Heart left ventricle (tissue), 16 donors: Measurements from ENCODE around the gene TMC6. TPM values are rescaled to one million over a fixed set of nuclear protein-coding genes. Genes with fewer than 3 reads are reported as not detected.

Experiments
- ATAC-seq, 4 donors: fragments of 200-7000 bp; cut with Tn5 transposase; one replicate each; pipeline ENCODE4 v1.9.1; 2020 to 2022; ENCODE audit warnings: moderate library complexity in 4 of 4, mild to moderate bottlenecking in 3 of 4, moderate number of reproducible peaks in 1 of 4
- DNase-seq, 5 donors: peaks; one replicate each; pipeline ENCODE4 v3.0.0-alpha.2; 2020
- H3K27ac ChIP-seq, 12 donors: fragments of 200-600 bp; sonication (generic) in 4 of 12; one replicate each; pipeline versions ENCODE4 v1.5.0 to v1.8.0; 2016 to 2022; ENCODE audit warnings: mild to moderate bottlenecking in 2 of 12
- H3K27me3 ChIP-seq, 9 donors: fragments of 200-600 bp; sonication (generic) in 2 of 9; one replicate each; pipeline versions ENCODE4 v1.5.1 to v1.8.0; 2016 to 2022; ENCODE audit warnings: mild to moderate bottlenecking in 3 of 9
- H3K36me3 ChIP-seq, 9 donors: fragments of 200-600 bp; sonication (generic) in 2 of 9; one replicate each; pipeline versions ENCODE4 v1.5.0 to v1.8.0; 2018 to 2022; ENCODE audit warnings: mild to moderate bottlenecking in 2 of 9
- H3K4me1 ChIP-seq, 12 donors: fragments of 200-600 bp; sonication (generic) in 4 of 12; one replicate each; pipeline versions ENCODE4 v1.5.0 to v1.8.0; 2016 to 2022; ENCODE audit warnings: mild to moderate bottlenecking in 3 of 12
- H3K4me3 ChIP-seq, 12 donors: fragments of 200-600 bp; sonication (generic) in 4 of 12; one replicate each; pipeline versions ENCODE4 v1.5.0 to v1.8.0; 2017 to 2022; ENCODE audit warnings: mild to moderate bottlenecking in 9 of 12, moderate library complexity in 4 of 12
- H3K9me3 ChIP-seq, 12 donors: fragments of 200-600 bp; sonication (generic) in 4 of 12; one replicate each; pipeline versions ENCODE4 v1.5.0 to v1.8.0; 2016 to 2022; ENCODE audit warnings: mild to moderate bottlenecking in 1 of 12
- POLR2A ChIP-seq, 2 donors: fragments of 450-650 bp; IDR thresholded peaks; one replicate each; pipeline ENCODE4 v1.6.1; 2017; ENCODE audit warnings: antibody characterized with exemption in 2 of 2, mild to moderate bottlenecking in 2 of 2, moderate library complexity in 2 of 2
- WGBS, 4 donors: extraction: QIAGEN DNeasy Blood & Tissue Kit in 2 of 4; methylation state at CpG; one replicate each; pipeline versions ENCODE4 v1.1.5 to v1.1.7; 2013 to 2018; 5-methylcytosine and 5-hydroxymethylcytosine counted together
- intact Hi-C, 10 donors: fragments of 100-400 bp; cut with DNase I; formaldehyde crosslinking; loops; one replicate each; pipeline versions ENCODE4 v1.11.1 to v1.14.2; 2022
- polyA plus RNA-seq, 2 donors: library from polyadenylated mRNA; stranded (reverse); fragments of 200-250 nt; gene quantifications; one replicate each; pipeline ENCODE4 v1.2.3, GENCODE V29; 2013
- total RNA-seq, 9 donors: library from RNA; depleted of rRNA in 2 of 9; stranded (reverse); fragments of >200 nt in 2 of 9; fragmentation: NEBNext Ultra II Directional in 3 of 9; extraction: Animal tissue kit (Norgen Biotek cat#: 25700) in 3 of 9; gene quantifications; one replicate each; pipeline versions ENCODE4 v1.1.0 to v1.2.4, GENCODE V29; 2016 to 2023
- TF ChIP-seq, protein P1 (sequence below), 12 donors: fragments of 200-600 bp; sonication (generic) in 4 of 12; IDR thresholded peaks; one replicate each; pipeline versions ENCODE4 v1.5.0 to v1.8.0; 2018 to 2022; ENCODE audit warnings: antibody characterized with exemption in 12 of 12, mild to moderate bottlenecking in 5 of 12
- donor health status: ischemic (EF 13 %, LVEDD 7.1; RV severe dilation, severe dysfunction).
- donor health status: healthy with polysubstance abuse.
- donor health status: DM: no; HTN: yes; CAD: no.
- donor health status: DM: no; HTN: no; CAD: no.
- donor health status: ischemic (EF 25% LVEDD 6.9; RV normal size, moderate dysfunction).
- donor health status: ischemic (EF 25% LVEDD 5.7; RV mildly dilated, moderate dysfunction).
- donor health status: healthy.
- donor health status: DM: yes; HTN: yes; CAD: no.
- donor health status: ischemic (EF 35%, LVEDD 5.7; RV mildly dilated, moderate dysfunction).
- donor health status: nonischemic (EF 11% LVEDD 7.7; RV severe dilation, severe dysfunction).
- donor health status: DM: yes; HTN: yes; CAD: no.
- donor health status: PGD.
- donor health status: ischemic (EF 29% LVEDD 5.4; RV normal size, mild dysfunction).
- donor health status: nonischemic (EF 23%, LVEDD 6.1; RV moderate dilation, normal function).

TMC6 gene
- total and polyA plus RNA-seq, 11 donors: 31.2 to 139 (median 69.9) TPM

DNA sequence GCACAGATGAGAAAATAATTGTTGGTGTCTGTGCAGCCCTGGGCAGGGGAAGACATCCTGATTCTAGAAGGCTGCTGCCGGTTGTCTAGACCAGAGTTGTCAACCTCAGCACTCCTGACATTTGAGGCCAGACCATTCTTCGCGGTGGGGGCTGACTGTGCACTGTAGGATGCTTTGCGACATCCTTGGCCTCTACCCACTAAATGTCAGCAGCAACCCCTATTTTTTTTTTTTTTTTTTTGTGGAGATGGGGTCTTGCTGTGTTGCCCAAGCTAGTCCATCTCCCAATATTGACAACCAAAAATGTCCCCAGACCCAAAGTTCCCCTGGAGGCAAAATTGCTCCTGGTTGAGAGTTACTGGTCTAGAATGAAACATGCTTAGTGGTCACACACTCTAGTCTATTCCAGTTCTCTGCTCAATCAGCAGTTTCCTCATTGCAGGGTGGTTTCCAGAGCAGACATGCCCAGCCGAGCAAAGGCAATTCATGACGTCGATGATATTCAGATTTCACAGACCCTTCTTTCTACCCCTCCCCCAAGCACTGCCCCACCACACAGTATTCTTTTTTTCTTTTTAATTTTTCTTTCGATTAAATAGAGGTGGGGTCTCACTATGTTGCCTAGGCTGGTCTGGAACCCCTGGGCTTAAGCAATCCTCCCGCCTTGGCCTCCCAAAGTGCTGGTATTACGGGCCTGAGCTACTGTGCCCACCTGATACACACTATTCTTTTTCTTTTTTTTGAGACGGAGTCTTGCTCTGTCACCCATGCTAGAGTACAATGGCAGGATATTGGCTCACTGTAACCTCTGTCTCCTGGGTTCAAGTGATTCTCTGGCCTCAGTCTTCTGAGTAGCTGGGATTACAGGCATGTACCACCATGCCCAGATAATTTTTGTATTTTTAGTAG, 26.6 kb upstream of the TMC6 start:
- H3K27me3 ChIP-seq: no peaks in the 10 kb centered on the region
- H3K36me3 ChIP-seq: no peaks in the 10 kb centered on the region
- H3K9me3 ChIP-seq: no peaks in the 10 kb centered on the region
- ATAC-seq (peak in 2 of 4 donors; percentile 42 to 71), DNase-seq (no peak)
- intact Hi-C loops: loop anchor here in 1 of 10 donors (10.0 kb wide), 1 partner anchor 60 kb away; the partner anchor contains the start of gene BIRC5
- H3K4me1 ChIP-seq: peaks cover 0 to 13% (median 2%) of the 10 kb centered on the region in 12 donors
- no peak overlapping the region for H3K4me3 ChIP-seq
- H3K27ac ChIP-seq: peak overlapping the region in 1 of 12 donors; percentile 73
- TF ChIP-seq POLR2A (IDR thresholded peaks at IDR 0.05): no peak
- TF ChIP-seq, protein P1, sequence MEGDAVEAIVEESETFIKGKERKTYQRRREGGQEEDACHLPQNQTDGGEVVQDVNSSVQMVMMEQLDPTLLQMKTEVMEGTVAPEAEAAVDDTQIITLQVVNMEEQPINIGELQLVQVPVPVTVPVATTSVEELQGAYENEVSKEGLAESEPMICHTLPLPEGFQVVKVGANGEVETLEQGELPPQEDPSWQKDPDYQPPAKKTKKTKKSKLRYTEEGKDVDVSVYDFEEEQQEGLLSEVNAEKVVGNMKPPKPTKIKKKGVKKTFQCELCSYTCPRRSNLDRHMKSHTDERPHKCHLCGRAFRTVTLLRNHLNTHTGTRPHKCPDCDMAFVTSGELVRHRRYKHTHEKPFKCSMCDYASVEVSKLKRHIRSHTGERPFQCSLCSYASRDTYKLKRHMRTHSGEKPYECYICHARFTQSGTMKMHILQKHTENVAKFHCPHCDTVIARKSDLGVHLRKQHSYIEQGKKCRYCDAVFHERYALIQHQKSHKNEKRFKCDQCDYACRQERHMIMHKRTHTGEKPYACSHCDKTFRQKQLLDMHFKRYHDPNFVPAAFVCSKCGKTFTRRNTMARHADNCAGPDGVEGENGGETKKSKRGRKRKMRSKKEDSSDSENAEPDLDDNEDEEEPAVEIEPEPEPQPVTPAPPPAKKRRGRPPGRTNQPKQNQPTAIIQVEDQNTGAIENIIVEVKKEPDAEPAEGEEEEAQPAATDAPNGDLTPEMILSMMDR (IDR thresholded peaks at IDR 0.05): no peak
- WGBS, 4 donors: 84 to 88% (median 86%) methylated on average over 11 of the region's 11 CpGs

DNA sequence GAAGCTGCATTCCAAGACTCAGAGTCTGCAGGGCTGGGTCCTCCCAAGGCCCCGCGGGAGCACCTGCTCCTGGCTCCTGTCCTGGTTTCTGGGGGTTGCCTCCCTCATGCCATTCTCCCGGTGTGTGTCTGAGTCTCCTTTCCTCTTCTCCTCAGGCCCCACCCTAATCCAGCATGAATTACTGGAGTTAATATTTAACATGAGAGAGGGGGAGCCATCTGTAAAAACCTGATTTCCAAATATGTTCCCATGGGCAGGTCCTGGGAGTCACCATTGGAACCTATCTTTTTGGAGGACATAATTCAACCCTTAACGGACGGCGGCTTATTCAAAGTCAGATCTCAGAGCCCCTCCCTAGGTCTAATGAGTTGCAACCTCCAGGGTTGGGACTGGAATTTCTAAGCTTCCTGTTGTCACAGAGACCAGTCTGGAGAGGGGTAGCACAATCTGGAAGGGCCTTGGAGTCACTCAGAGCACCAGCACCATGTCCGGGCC, 23.0 kb upstream of the TMC6 start:
- intact Hi-C loops: loop anchor here in 1 of 10 donors (10.0 kb wide), 1 partner anchor 63 kb away; the partner anchor contains the start of gene BIRC5
- Histone ChIP-seq H3K36me3 (no peaks in the 10 kb centered on the region), H3K27ac (peak overlapping the region in 6 of 12 donors; percentile 34 to 67 (median 49)), H3K27me3 (no peaks in the 10 kb centered on the region), H3K4me3 (no peak overlapping the region), H3K9me3 (no peaks in the 10 kb centered on the region), H3K4me1 (peaks cover 0 to 13% (median 3%) of the 10 kb centered on the region in 12 donors)
- no peak for TF ChIP-seq POLR2A (IDR thresholded peaks at IDR 0.05)
- TF ChIP-seq, protein P1 (IDR thresholded peaks at IDR 0.05): no peak
- DNase-seq (peak in 1 of 5 donors; percentile 26), ATAC-seq (peak; percentile 47 to 78 (median 53))
- 45 to 66% (median 58%) methylated on average over 7 of the region's 7 CpGs for WGBS, 4 donors

DNA sequence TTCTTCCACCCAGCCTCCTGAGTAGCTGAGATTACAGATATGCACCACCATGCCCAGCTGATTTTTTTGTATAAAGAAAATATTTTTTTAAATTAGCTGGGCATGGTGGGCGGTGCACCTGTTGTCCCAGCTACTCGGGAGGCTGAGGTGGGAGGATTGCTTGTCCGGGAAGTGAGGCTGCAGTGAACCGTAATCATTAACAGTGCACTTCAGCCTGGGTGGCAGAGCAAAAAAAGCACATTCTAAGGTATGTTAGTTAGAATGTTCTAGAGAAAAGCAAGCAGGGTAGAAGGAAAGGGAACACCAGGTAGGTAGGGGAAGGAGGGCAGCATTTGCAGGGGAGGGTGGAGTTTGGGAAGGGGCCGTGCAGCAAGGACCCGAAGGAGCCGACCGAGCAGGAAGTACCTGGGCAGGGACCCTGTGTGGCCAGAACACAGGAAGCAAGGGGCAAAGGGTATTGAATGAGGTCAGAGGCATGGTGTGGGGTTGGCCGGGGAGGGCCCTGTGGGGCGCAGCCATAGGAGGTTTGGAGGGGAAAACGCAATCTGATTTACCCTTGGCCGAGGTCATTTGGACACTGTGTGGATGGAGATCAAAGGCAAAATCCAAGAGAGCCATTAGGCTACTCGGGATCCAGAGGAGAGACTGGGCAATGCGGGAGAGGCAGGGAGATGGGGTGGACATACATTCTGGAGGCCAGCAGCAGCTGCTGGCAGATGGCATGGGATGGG, 19.9 kb upstream of the TMC6 start:
- Histone ChIP-seq H3K9me3 (no peaks in the 10 kb centered on the region), H3K4me1 (peaks cover 11 to 42% (median 28%) of the 10 kb centered on the region in 12 donors), H3K27ac (no peak overlapping the region), H3K27me3 (no peaks in the 10 kb centered on the region), H3K36me3 (no peaks in the 10 kb centered on the region), H3K4me3 (no peak overlapping the region)
- DNase-seq (no peak), ATAC-seq (no peak)
- 83 to 87% (median 85%) methylated on average over 14 of the region's 14 CpGs for WGBS, 4 donors
- no peak for TF ChIP-seq POLR2A (IDR thresholded peaks at IDR 0.05)
- TF ChIP-seq, protein P1 (IDR thresholded peaks at IDR 0.05): no peak
- intact Hi-C loops: no loop called here
